Body of pancreas (tissue), 4 donors: ENCODE results near the gene SART3. TPM values are rescaled to one million over a fixed set of nuclear protein-coding genes. Genes with fewer than 3 reads are reported as not detected.

Experiments
- ATAC-seq: fragments of 150-250 bp; one replicate; pipeline ENCODE4 v1.9.1; 2016
- DNase-seq, 4 donors: peaks; one replicate each; pipeline ENCODE4 v3.0.0-alpha.2; 2019
- H3K27ac ChIP-seq, 4 donors: fragments of 200-600 bp; sonication (generic); 1 replicate in 3 of 4; 2 replicates in 1 of 4; pipeline versions ENCODE4 v1.5.1 to v1.6.1; 2016 to 2019; ENCODE audit warnings: mild to moderate bottlenecking in 1 of 4, mixed read lengths in 1 of 4, moderate library complexity in 1 of 4
- H3K27me3 ChIP-seq, 2 donors: fragments of 200-600 bp; sonication (generic); one replicate each; pipeline ENCODE4 v1.6.0; 2016; ENCODE audit warnings: mild to moderate bottlenecking in 1 of 2
- H3K36me3 ChIP-seq, 2 donors: fragments of 200-600 bp; sonication (generic); replicated peaks in 1 of 2; 2 replicates each; pipeline ENCODE4 v1.5.1; 2016; ENCODE audit warnings: low read depth in 2 of 2; ENCODE audit not compliant: insufficient read depth in 1 of 2
- H3K4me1 ChIP-seq: fragments of 200-600 bp; sonication (generic); one replicate; pipeline ENCODE4 v1.6.0; 2016
- H3K4me3 ChIP-seq, 2 donors: fragments of 200-600 bp; sonication (generic); 1 replicate in 1 of 2; 2 replicates in 1 of 2; pipeline ENCODE4 v1.5.1; 2016 to 2019
- H3K9me3 ChIP-seq, 3 donors: fragments of 200-600 bp; sonication (generic); 1 replicate in 2 of 3; 2 replicates in 1 of 3; pipeline ENCODE4 v1.5.1; 2016
- CTCF ChIP-seq, 7 experiments: fragments of 450-650 bp in 4 of 7; fragments of 200-600 bp in 3 of 7; sonication (generic) in 3 of 7; IDR thresholded peaks; one replicate each; pipeline ENCODE4 v1.5.1; 2016 to 2019; ENCODE audit warnings: antibody characterized with exemption in 7 of 7
- POLR2A ChIP-seq, 3 donors: fragments of 450-650 bp; IDR thresholded peaks; one replicate each; pipeline ENCODE4 v1.6.1; 2016; ENCODE audit warnings: antibody characterized with exemption in 3 of 3, mild to moderate bottlenecking in 2 of 3
- WGBS, 2 donors: methylation state at CpG; one replicate each; pipeline ENCODE4 v1.1.5; 2017; 5-methylcytosine and 5-hydroxymethylcytosine counted together
- intact Hi-C: fragments of 100-400 bp; cut with DNase I; formaldehyde crosslinking; loops from one replicate; pipeline ENCODE4 v1.15.1; 2023
- total RNA-seq, 2 donors: library from RNA; depleted of rRNA; stranded (reverse); fragments of >200 nt; gene quantifications; one replicate each; pipeline ENCODE4 v1.1.0, GENCODE V29; 2016

SART3 gene
- total RNA-seq, 2 donors from 2014 or later = 20.2 to 38.6 TPM

- Histone ChIP-seq H3K27me3 (no peaks in the 10 kb centered on the region), H3K4me1 (no peaks in the 10 kb centered on the region), H3K27ac (no peak overlapping the region), H3K36me3 (no peaks in the 10 kb centered on the region), H3K4me3 (no peak overlapping the region), H3K9me3 (no peaks in the 10 kb centered on the region)
- ATAC-seq (no peak), DNase-seq (no peak)
- intact Hi-C loops = no loop called here
- TF ChIP-seq POLR2A (IDR thresholded peaks at IDR 0.05) = no peak
- TF ChIP-seq CTCF (IDR thresholded peaks at IDR 0.05) = no peak
- WGBS, 2 donors = 47 to 51% methylated on average over 3 of the region's 3 CpGs
These were observed 44.2 kb upstream of the SART3 start for GRCh38 chr12:108605000-108605689.

- DNase-seq (no peak), ATAC-seq (no peak)
- H3K36me3 ChIP-seq = no peaks in the 10 kb centered on the region
- intact Hi-C loops = no loop called here
- TF ChIP-seq POLR2A (IDR thresholded peaks at IDR 0.05) (no peak), CTCF (IDR thresholded peaks at IDR 0.05) (no peak)
- 30 to 40% methylated on average over 14 of the region's 14 CpGs for WGBS, 2 donors
- H3K9me3 ChIP-seq = no peaks in the 10 kb centered on the region
- no peaks in the 10 kb centered on the region for H3K27me3 ChIP-seq
- no peak overlapping the region for H3K27ac ChIP-seq
- no peak overlapping the region for H3K4me3 ChIP-seq
- no peaks in the 10 kb centered on the region for H3K4me1 ChIP-seq
These were observed 43.4 kb upstream of the SART3 start for GRCh38 chr12:108604208-108604941.

- TF ChIP-seq POLR2A (IDR thresholded peaks at IDR 0.05) (no peak), CTCF (IDR thresholded peaks at IDR 0.05) (no peak)
These were observed 42.8 kb upstream of the SART3 start for GRCh38 chr12:108603743-108604142.

GRCh38 chr12:108602976-108603704 is 42.2 kb upstream of the SART3 start:
- no peak overlapping the region for H3K4me3 ChIP-seq
- intact Hi-C loops = no loop called here
- ATAC-seq = no peak
- TF ChIP-seq CTCF (IDR thresholded peaks at IDR 0.05) = no peak
- no peak for TF ChIP-seq POLR2A (IDR thresholded peaks at IDR 0.05)
- no peaks in the 10 kb centered on the region for H3K9me3 ChIP-seq
- no peaks in the 10 kb centered on the region for H3K4me1 ChIP-seq
- H3K27ac ChIP-seq = no peak overlapping the region
- H3K36me3 ChIP-seq = no peaks in the 10 kb centered on the region
- WGBS, 2 donors = 79 to 80% methylated on average over 9 to 13 of the region's 15 CpGs
- no peak for DNase-seq
- H3K27me3 ChIP-seq = no peaks in the 10 kb centered on the region

More at GRCh38 chr12:108603743-108604142, 42.8 kb upstream of the SART3 start:
- Histone ChIP-seq H3K9me3 (no peaks in the 10 kb centered on the region), H3K4me3 (no peak overlapping the region), H3K36me3 (no peaks in the 10 kb centered on the region), H3K27me3 (no peaks in the 10 kb centered on the region), H3K27ac (no peak overlapping the region), H3K4me1 (no peaks in the 10 kb centered on the region)
- no peak for DNase-seq
- intact Hi-C loops = no loop called here
- no peak for ATAC-seq
- 65 to 73% methylated on average over 4 of the region's 4 CpGs for WGBS, 2 donors
